ENCODE data around the gene SRD5A3. TPM values are rescaled to one million over a fixed set of nuclear protein-coding genes. Genes with fewer than 3 reads are reported as not detected.

SRD5A3 gene
- total and polyA plus RNA-seq, 9 of the 15 experiments (the other 6 are each of a cell fraction or from before 2014, with no cell fraction given): 2.5 to 37.0 (median 13.3) TPM

DNA sequence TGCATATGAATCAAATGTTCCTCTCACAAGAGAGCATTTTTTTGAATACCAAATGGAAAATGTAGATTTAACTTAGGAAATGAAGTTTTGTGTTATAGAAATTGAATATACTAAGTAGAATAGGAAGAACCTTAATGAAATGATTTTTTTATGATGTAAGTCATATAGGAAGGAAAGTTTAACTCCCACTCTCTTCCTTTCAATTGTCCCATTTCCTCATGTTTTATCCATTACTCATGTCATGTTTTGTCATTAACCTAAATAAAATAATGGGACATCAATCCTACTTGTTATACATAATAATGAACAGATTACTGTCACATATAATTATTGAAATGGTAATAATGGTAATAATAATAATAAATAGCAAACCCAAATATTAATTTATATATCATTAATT is 22.7 kb upstream of the SRD5A3 start:
- no peaks in the 10 kb centered on the region for H3K4me1 ChIP-seq (replicated peaks in 1 of 2; ENCODE audit: control insufficient read depth in 2 of 2, insufficient read depth in 2 of 2, low read length in 2 of 2)
- H3K9ac ChIP-seq (ENCODE audit: insufficient read depth in 1 of 2, low read depth in 2 of 2, low read length in 2 of 2): no peak overlapping the region
- H3K9me1 ChIP-seq (ENCODE audit: control insufficient read depth, insufficient read depth, low read length): no peaks in the 10 kb centered on the region
- H2AFZ ChIP-seq (ENCODE audit: low read depth, low read length): no peak overlapping the region
- POLR2A ChIA-PET: no interaction called here
- no peaks in the 10 kb centered on the region for H4K20me1 ChIP-seq (replicated peaks; ENCODE audit: control insufficient read depth, insufficient read depth, low read length)
- in situ Hi-C loops (cut with MboI) (loop anchor here (25.0 kb wide), 1 partner anchor 1011 kb away; no protein-coding TSS in a partner anchor), intact Hi-C loops (cut with micrococcal nuclease) (loop anchor here (5.0 kb wide), 2 partner anchors 316 to 1006 kb away; no protein-coding TSS in a partner anchor)
- ATAC-seq: no peak
- DNase-seq (ENCODE audit: extremely low read depth in 1 of 4, low spot score in 3 of 4): no peak
- no peaks in the 10 kb centered on the region for H3K9me3 ChIP-seq (replicated peaks; ENCODE audit: control insufficient read depth, insufficient read depth, low read depth, low read length)
- no TSS peak for BruUV-seq (replicated peaks)
- no peaks in the 10 kb centered on the region for H3K27me3 ChIP-seq (ENCODE audit: control insufficient read depth in 2 of 2, insufficient read depth in 2 of 2, low read length in 2 of 2)
- H3K27ac ChIP-seq (ENCODE audit: extremely low read depth, low read depth, low read length): no peak overlapping the region
- TF ChIP-seq, protein P1, sequence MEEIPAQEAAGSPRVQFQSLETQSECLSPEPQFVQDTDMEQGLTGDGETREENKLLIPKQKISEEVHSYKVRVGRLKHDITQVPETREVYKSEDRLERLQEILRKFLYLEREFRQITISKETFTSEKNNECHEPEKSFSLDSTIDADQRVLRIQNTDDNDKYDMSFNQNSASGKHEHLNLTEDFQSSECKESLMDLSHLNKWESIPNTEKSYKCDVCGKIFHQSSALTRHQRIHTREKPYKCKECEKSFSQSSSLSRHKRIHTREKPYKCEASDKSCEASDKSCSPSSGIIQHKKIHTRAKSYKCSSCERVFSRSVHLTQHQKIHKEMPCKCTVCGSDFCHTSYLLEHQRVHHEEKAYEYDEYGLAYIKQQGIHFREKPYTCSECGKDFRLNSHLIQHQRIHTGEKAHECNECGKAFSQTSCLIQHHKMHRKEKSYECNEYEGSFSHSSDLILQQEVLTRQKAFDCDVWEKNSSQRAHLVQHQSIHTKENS (CRISPR knock-in tag; IDR thresholded peaks at IDR 0.05): no peak
- no peak for FAIRE-seq
- CTCF ChIA-PET (ENCODE audit: low intra/inter-chr PET ratio): no interaction called here
- no peaks in the 10 kb centered on the region for H3K79me2 ChIP-seq (ENCODE audit: control insufficient read depth, insufficient read depth, low read length)
- no peak overlapping the region for H3K4me3 ChIP-seq
- H3K4me2 ChIP-seq (ENCODE audit: insufficient read depth, low read length): no peak overlapping the region
- no peaks in the 10 kb centered on the region for H3K36me3 ChIP-seq (ENCODE audit: control insufficient read depth, insufficient read depth, low read length)

DNA sequence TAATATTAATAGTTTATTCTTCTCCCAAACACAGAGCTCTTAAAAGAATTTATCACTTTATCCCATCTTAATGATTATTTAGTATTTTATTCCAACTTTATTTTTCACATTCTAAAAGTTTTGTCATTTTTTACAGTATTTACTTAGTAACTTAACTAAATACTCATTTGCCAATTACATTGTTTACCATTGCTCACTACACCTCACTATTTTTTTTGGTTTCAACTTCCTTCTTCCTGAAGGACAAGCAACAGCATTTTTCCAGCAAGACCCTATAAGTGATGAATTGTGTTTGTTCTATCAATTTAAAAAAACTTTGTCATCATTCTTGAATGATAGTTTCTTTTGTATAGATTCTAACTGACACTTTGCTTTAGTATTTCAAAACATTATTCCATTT is 19.4 kb upstream of the SRD5A3 start:
- H3K4me3 ChIP-seq: no peak overlapping the region
- no peak overlapping the region for H3K9ac ChIP-seq (ENCODE audit: insufficient read depth in 1 of 2, low read depth in 2 of 2, low read length in 2 of 2)
- H3K27me3 ChIP-seq (ENCODE audit: control insufficient read depth in 2 of 2, insufficient read depth in 2 of 2, low read length in 2 of 2): no peaks in the 10 kb centered on the region
- no peaks in the 10 kb centered on the region for H3K9me1 ChIP-seq (ENCODE audit: control insufficient read depth, insufficient read depth, low read length)
- no peaks in the 10 kb centered on the region for H3K4me1 ChIP-seq (replicated peaks in 1 of 2; ENCODE audit: control insufficient read depth in 2 of 2, insufficient read depth in 2 of 2, low read length in 2 of 2)
- in situ Hi-C loops (cut with MboI): no loop called here
- CTCF ChIA-PET (ENCODE audit: low intra/inter-chr PET ratio): no interaction called here
- no peaks in the 10 kb centered on the region for H3K9me3 ChIP-seq (replicated peaks; ENCODE audit: control insufficient read depth, insufficient read depth, low read depth, low read length)
- FAIRE-seq (no peak), DNase-seq (ENCODE audit: extremely low read depth in 1 of 4, low spot score in 3 of 4) (no peak), ATAC-seq (no peak)
- H3K79me2 ChIP-seq (ENCODE audit: control insufficient read depth, insufficient read depth, low read length): no peaks in the 10 kb centered on the region
- BruUV-seq (replicated peaks): no TSS peak
- H3K36me3 ChIP-seq (ENCODE audit: control insufficient read depth, insufficient read depth, low read length): no peaks in the 10 kb centered on the region
- POLR2A ChIA-PET: no interaction called here
- no peak for TF ChIP-seq ILK (tag; IDR thresholded peaks at IDR 0.05; ENCODE audit: borderline replicate concordance, low read depth)
- no peak for TF ChIP-seq CHD2 (IDR thresholded peaks at IDR 0.05; ENCODE audit: low read depth, low read length)
- TF ChIP-seq DDX20 (tag; IDR thresholded peaks at IDR 0.05; ENCODE audit: low read depth): no peak
- TF ChIP-seq EZH2 (IDR thresholded peaks at IDR 0.05; ENCODE audit: borderline replicate concordance, low read depth, low read length): no peak
- no peak for TF ChIP-seq SMC3 (conservative IDR thresholded peaks at IDR 0.05; ENCODE audit: insufficient read depth, low read depth, low read length)
- no peak for TF ChIP-seq FOSL1 (tag; conservative IDR thresholded peaks at IDR 0.05)
- no peak for TF ChIP-seq MTA1 (IDR thresholded peaks at IDR 0.05; ENCODE audit: borderline replicate concordance)
- TF ChIP-seq, protein P2, sequence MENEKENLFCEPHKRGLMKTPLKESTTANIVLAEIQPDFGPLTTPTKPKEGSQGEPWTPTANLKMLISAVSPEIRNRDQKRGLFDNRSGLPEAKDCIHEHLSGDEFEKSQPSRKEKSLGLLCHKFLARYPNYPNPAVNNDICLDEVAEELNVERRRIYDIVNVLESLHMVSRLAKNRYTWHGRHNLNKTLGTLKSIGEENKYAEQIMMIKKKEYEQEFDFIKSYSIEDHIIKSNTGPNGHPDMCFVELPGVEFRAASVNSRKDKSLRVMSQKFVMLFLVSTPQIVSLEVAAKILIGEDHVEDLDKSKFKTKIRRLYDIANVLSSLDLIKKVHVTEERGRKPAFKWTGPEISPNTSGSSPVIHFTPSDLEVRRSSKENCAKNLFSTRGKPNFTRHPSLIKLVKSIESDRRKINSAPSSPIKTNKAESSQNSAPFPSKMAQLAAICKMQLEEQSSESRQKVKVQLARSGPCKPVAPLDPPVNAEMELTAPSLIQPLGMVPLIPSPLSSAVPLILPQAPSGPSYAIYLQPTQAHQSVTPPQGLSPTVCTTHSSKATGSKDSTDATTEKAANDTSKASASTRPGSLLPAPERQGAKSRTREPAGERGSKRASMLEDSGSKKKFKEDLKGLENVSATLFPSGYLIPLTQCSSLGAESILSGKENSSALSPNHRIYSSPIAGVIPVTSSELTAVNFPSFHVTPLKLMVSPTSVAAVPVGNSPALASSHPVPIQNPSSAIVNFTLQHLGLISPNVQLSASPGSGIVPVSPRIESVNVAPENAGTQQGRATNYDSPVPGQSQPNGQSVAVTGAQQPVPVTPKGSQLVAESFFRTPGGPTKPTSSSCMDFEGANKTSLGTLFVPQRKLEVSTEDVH (IDR thresholded peaks at IDR 0.05; ENCODE audit: low read depth, partially characterized antibody): no peak
- no peak for TF ChIP-seq STAT5B (CRISPR knock-in tag; IDR thresholded peaks at IDR 0.05)
- no peak for TF ChIP-seq ZNF766 (CRISPR knock-in tag; conservative IDR thresholded peaks at IDR 0.05)
- TF ChIP-seq FIP1L1 (IDR thresholded peaks at IDR 0.05; ENCODE audit: low read depth, low read length, poor library complexity, severe bottlenecking): no peak
- no peak for TF ChIP-seq MEF2D (tag; conservative IDR thresholded peaks at IDR 0.05; ENCODE audit: low read depth)
- no peak overlapping the region for H2AFZ ChIP-seq (ENCODE audit: low read depth, low read length)
- H3K27ac ChIP-seq (ENCODE audit: extremely low read depth, low read depth, low read length): no peak overlapping the region
- no peak overlapping the region for H3K4me2 ChIP-seq (ENCODE audit: insufficient read depth, low read length)
- H4K20me1 ChIP-seq (replicated peaks; ENCODE audit: control insufficient read depth, insufficient read depth, low read length): no peaks in the 10 kb centered on the region
- intact Hi-C loops (cut with micrococcal nuclease): no loop called here
